Neural cell (in vitro differentiated cells): ENCODE data around the gene PLXDC1.

ENCODE experiments used
- EZH2 ChIP-seq: fragments of 200-600, 300-800 bp; shearing (Covaris generic), sonication (generic); IDR thresholded peaks from 2 replicates; pipeline ENCODE4 v1.6.1; 2014; ENCODE audit warnings: antibody characterized with exemption, low read length, borderline replicate concordance, mild to moderate bottlenecking; ENCODE audit not compliant: insufficient read depth, poor library complexity, severe bottlenecking
- POLR2AphosphoS5 ChIP-seq: IDR thresholded peaks from 2 replicates; pipeline ENCODE4 v1.6.1; 2012
- SMC3 ChIP-seq: fragments of 450-650 bp; conservative IDR thresholded peaks from 2 replicates; pipeline ENCODE4 v1.6.1; 2014; ENCODE audit warnings: antibody characterized with exemption, mild to moderate bottlenecking, moderate library complexity; ENCODE audit not compliant: poor library complexity
- TAF1 ChIP-seq: IDR thresholded peaks from 2 replicates; pipeline ENCODE4 v1.6.1; 2012; ENCODE audit warnings: low read depth
- TF ChIP-seq, protein P1 (sequence below): fragments of 450-650 bp; IDR thresholded peaks from 2 replicates; pipeline ENCODE4 v1.5.1; 2014; ENCODE audit warnings: antibody characterized with exemption, mild to moderate bottlenecking, moderate library complexity; ENCODE audit not compliant: poor library complexity, severe bottlenecking
- TF ChIP-seq, protein P2 (sequence below): IDR thresholded peaks from 2 replicates; pipeline ENCODE4 v1.6.1; 2012; ENCODE audit warnings: borderline replicate concordance

DNA sequence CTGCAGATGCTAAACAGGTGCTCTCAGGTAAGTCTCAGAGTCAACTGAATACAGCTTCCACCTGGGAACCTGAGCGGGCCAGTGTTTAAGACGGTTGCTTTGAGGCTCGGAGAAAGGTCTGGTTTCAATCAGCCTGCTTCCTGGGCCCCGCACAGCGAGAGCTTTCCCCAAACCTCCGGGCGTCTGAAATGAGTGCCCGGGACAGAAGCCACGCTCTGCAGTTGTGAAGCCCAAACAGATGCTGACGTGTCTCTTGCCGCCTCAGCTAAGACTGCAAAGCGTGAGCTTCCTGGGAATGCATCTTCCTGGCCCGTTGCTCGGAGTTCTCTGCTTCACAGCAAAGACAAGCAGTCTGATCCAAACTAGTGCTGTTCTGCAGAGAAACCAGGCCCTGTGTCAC lies 36.7 kb downstream of the PLXDC1 start:
- TF ChIP-seq POLR2AphosphoS5 (no peak), TAF1 (no peak), EZH2 (no peak), SMC3 (no peak)
- TF ChIP-seq, protein P1, sequence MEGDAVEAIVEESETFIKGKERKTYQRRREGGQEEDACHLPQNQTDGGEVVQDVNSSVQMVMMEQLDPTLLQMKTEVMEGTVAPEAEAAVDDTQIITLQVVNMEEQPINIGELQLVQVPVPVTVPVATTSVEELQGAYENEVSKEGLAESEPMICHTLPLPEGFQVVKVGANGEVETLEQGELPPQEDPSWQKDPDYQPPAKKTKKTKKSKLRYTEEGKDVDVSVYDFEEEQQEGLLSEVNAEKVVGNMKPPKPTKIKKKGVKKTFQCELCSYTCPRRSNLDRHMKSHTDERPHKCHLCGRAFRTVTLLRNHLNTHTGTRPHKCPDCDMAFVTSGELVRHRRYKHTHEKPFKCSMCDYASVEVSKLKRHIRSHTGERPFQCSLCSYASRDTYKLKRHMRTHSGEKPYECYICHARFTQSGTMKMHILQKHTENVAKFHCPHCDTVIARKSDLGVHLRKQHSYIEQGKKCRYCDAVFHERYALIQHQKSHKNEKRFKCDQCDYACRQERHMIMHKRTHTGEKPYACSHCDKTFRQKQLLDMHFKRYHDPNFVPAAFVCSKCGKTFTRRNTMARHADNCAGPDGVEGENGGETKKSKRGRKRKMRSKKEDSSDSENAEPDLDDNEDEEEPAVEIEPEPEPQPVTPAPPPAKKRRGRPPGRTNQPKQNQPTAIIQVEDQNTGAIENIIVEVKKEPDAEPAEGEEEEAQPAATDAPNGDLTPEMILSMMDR = no peak
- TF ChIP-seq, protein P2, sequence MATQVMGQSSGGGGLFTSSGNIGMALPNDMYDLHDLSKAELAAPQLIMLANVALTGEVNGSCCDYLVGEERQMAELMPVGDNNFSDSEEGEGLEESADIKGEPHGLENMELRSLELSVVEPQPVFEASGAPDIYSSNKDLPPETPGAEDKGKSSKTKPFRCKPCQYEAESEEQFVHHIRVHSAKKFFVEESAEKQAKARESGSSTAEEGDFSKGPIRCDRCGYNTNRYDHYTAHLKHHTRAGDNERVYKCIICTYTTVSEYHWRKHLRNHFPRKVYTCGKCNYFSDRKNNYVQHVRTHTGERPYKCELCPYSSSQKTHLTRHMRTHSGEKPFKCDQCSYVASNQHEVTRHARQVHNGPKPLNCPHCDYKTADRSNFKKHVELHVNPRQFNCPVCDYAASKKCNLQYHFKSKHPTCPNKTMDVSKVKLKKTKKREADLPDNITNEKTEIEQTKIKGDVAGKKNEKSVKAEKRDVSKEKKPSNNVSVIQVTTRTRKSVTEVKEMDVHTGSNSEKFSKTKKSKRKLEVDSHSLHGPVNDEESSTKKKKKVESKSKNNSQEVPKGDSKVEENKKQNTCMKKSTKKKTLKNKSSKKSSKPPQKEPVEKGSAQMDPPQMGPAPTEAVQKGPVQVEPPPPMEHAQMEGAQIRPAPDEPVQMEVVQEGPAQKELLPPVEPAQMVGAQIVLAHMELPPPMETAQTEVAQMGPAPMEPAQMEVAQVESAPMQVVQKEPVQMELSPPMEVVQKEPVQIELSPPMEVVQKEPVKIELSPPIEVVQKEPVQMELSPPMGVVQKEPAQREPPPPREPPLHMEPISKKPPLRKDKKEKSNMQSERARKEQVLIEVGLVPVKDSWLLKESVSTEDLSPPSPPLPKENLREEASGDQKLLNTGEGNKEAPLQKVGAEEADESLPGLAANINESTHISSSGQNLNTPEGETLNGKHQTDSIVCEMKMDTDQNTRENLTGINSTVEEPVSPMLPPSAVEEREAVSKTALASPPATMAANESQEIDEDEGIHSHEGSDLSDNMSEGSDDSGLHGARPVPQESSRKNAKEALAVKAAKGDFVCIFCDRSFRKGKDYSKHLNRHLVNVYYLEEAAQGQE = no peak
